Measurements from ENCODE around the gene HTR7.

GRCh38 chr10:90740265-90740664 lies 117.6 kb downstream of the HTR7 start:
- TF ChIP-seq CTCF (IDR thresholded peaks at IDR 0.05), result no peak
- TF ChIP-seq POLR2A (IDR thresholded peaks at IDR 0.05), result no peak
- TF ChIP-seq EP300 (IDR thresholded peaks at IDR 0.05), result no peak
- no peak for TF ChIP-seq POLR2AphosphoS5 (IDR thresholded peaks at IDR 0.05)
